Measurements from ENCODE around the gene ZNF318. TPM values are rescaled to one million over a fixed set of nuclear protein-coding genes. Genes with fewer than 3 reads are reported as not detected.

ZNF318 gene
- polyA plus RNA-seq, 1 of the 3 experiments (the other 2 are of a cell fraction), result 6.3 TPM

DNA sequence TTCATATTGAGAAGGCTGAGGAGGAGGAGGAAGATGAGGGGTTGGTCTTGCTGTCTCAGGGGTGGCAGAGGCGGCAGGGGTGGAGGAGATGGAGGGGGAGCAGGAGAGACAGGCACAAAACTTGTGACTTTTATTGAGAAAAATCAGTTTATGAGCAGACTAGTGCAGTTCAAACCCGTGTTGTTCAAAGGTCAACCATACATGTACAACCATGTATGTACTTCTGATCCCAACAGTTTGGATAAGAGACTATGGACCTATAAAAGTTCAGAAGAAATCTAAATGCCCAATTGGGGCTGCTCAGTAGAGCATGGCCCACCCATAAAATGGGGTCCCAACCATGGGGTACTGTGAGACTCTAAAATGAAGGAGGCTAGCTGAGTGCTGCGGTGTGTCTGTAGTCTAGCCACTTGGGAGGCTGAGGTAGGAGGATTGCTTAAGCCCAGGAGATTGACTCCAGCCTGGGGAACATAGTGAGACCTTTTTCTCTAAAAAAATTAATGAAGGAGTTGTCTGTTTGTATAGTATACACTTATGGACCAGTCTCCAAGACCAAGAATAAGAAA lies 79.0 kb downstream of the ZNF318 start (continued):
- TF ChIP-seq RFX5 (IDR thresholded peaks at IDR 0.05; ENCODE audit: low read length) (no peak), RCOR1 (IDR thresholded peaks at IDR 0.05; ENCODE audit: low read length) (no peak)

DNA sequence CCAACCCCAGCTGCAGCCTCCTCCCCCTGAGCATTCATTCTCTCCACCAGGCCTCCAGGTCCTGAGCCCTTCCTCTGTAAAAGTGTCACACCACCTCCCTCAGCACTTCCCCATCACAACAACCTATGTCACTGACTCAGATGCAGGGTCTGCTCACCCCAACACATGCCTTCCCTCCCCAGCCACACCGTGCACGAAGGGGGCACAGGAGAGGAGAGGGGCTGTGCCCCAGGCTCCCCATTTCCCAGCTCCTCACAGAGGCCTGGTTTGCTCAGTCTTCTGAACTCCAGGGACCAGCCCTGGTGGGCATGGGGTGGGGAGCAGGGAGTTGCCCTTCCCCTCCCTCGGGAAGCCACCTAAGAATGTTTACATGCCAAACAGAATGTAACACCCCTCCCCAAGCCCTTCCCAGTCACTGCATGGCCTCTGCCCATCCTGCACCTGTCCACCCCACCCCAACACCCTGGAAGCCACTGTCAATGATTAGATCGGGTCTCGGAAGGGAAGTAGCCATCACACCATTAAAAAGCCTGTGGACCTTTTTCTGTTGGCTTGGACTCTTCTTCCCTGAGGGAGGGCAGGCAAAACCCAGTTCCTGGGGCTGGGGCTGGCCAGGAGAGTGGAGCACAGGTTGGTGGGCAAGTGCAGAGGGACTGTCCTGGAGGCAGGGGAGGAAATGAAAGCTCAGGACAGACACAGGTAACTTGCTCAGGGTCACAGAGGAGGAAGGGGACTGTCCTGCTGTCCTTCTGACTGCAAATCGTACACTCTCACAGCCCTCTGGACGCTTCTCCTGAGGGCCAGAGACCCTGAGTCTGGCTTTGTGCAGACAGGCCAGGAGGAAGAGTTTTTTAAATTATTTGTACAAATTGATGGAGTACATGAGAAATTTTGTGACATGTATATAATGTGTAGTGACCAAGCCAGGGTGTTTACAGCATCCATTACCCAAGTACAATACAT lies 81.4 kb downstream of the ZNF318 start:
- H3K9me3 ChIP-seq, result no peaks in the 10 kb centered on the region
- no peak overlapping the region for H2AFZ ChIP-seq (ENCODE audit: low read depth)
- H3K27ac ChIP-seq (ENCODE audit: low read depth in 2 of 2, low read length in 1 of 2), result no peak overlapping the region
- no peak overlapping the region for H3K4me2 ChIP-seq
- H3K4me1 ChIP-seq (ENCODE audit: control insufficient read depth in 1 of 2, insufficient read depth in 2 of 2, low read depth in 1 of 2, low read length in 1 of 2), result no peaks in the 10 kb centered on the region
- DNase-seq, result no peak
- H3K36me3 ChIP-seq (replicated peaks in 1 of 2; ENCODE audit: control insufficient read depth in 1 of 2, insufficient read depth in 2 of 2, low read length in 1 of 2), result no peaks in the 10 kb centered on the region
- ChIA-PET POLR2A (no interaction called here), CTCF (interaction anchor here (1.1 to 2.7 kb wide), 2 partner anchors 9 to 59 kb away, joined by 3 to 8 read pairs; partner anchors contain the start of gene DNPH1)
- no peaks in the 10 kb centered on the region for H3K9me2 ChIP-seq
- H3K27me3 ChIP-seq (ENCODE audit: insufficient read depth), result no peaks in the 10 kb centered on the region
- H3F3A ChIP-seq (replicated peaks; ENCODE audit: insufficient read depth), result no peaks in the 10 kb centered on the region
- H3K9ac ChIP-seq, result no peak overlapping the region
- H3K4me3 ChIP-seq (ENCODE audit: low read depth in 2 of 2, low read length in 1 of 2), result no peak overlapping the region
- no peaks in the 10 kb centered on the region for H3K79me2 ChIP-seq (ENCODE audit: insufficient read depth)
- WGBS (ENCODE audit: low lambda C conversion rate), result 74% methylated on average over 5 of the region's 7 CpGs
- TF ChIP-seq, protein P1, sequence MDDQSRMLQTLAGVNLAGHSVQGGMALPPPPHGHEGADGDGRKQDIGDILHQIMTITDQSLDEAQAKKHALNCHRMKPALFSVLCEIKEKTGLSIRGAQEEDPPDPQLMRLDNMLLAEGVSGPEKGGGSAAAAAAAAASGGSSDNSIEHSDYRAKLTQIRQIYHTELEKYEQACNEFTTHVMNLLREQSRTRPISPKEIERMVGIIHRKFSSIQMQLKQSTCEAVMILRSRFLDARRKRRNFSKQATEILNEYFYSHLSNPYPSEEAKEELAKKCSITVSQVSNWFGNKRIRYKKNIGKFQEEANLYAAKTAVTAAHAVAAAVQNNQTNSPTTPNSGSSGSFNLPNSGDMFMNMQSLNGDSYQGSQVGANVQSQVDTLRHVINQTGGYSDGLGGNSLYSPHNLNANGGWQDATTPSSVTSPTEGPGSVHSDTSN (IDR thresholded peaks at IDR 0.05), result no peak
- TF ChIP-seq RCOR1 (IDR thresholded peaks at IDR 0.05; ENCODE audit: low read length) (no peak), POLR2AphosphoS5 (IDR thresholded peaks at IDR 0.05; ENCODE audit: low read depth, low read length) (no peak), CHD2 (IDR thresholded peaks at IDR 0.05; ENCODE audit: low read length, partially characterized antibody) (no peak), RFX5 (IDR thresholded peaks at IDR 0.05; ENCODE audit: low read length) (no peak), RAD21 (IDR thresholded peaks at IDR 0.05; ENCODE audit: low read length) (no peak), FOXJ3 (CRISPR knock-in tag; IDR thresholded peaks at IDR 0.05) (no peak), FOSL2 (IDR thresholded peaks at IDR 0.05; ENCODE audit: borderline replicate concordance, low read depth) (no peak), TCF12 (IDR thresholded peaks at IDR 0.05) (no peak), GABPA (IDR thresholded peaks at IDR 0.05; ENCODE audit: low read depth) (no peak), JUND (IDR thresholded peaks at IDR 0.05) (no peak), NFIC (IDR thresholded peaks at IDR 0.05; ENCODE audit: borderline replicate concordance) (no peak), EZH2phosphoT487 (IDR thresholded peaks at IDR 0.05; ENCODE audit: borderline replicate concordance, low read depth) (no peak), ELF1 (IDR thresholded peaks at IDR 0.05) (no peak)
- TF ChIP-seq, protein P2, sequence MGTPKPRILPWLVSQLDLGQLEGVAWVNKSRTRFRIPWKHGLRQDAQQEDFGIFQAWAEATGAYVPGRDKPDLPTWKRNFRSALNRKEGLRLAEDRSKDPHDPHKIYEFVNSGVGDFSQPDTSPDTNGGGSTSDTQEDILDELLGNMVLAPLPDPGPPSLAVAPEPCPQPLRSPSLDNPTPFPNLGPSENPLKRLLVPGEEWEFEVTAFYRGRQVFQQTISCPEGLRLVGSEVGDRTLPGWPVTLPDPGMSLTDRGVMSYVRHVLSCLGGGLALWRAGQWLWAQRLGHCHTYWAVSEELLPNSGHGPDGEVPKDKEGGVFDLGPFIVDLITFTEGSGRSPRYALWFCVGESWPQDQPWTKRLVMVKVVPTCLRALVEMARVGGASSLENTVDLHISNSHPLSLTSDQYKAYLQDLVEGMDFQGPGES (IDR thresholded peaks at IDR 0.05; ENCODE audit: low read depth, low read length), result no peak
- TF ChIP-seq, protein P3, sequence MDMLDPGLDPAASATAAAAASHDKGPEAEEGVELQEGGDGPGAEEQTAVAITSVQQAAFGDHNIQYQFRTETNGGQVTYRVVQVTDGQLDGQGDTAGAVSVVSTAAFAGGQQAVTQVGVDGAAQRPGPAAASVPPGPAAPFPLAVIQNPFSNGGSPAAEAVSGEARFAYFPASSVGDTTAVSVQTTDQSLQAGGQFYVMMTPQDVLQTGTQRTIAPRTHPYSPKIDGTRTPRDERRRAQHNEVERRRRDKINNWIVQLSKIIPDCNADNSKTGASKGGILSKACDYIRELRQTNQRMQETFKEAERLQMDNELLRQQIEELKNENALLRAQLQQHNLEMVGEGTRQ (IDR thresholded peaks at IDR 0.05; ENCODE audit: borderline replicate concordance, low read depth, low read length), result no peak
- TF ChIP-seq, protein P4, sequence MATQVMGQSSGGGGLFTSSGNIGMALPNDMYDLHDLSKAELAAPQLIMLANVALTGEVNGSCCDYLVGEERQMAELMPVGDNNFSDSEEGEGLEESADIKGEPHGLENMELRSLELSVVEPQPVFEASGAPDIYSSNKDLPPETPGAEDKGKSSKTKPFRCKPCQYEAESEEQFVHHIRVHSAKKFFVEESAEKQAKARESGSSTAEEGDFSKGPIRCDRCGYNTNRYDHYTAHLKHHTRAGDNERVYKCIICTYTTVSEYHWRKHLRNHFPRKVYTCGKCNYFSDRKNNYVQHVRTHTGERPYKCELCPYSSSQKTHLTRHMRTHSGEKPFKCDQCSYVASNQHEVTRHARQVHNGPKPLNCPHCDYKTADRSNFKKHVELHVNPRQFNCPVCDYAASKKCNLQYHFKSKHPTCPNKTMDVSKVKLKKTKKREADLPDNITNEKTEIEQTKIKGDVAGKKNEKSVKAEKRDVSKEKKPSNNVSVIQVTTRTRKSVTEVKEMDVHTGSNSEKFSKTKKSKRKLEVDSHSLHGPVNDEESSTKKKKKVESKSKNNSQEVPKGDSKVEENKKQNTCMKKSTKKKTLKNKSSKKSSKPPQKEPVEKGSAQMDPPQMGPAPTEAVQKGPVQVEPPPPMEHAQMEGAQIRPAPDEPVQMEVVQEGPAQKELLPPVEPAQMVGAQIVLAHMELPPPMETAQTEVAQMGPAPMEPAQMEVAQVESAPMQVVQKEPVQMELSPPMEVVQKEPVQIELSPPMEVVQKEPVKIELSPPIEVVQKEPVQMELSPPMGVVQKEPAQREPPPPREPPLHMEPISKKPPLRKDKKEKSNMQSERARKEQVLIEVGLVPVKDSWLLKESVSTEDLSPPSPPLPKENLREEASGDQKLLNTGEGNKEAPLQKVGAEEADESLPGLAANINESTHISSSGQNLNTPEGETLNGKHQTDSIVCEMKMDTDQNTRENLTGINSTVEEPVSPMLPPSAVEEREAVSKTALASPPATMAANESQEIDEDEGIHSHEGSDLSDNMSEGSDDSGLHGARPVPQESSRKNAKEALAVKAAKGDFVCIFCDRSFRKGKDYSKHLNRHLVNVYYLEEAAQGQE (IDR thresholded peaks at IDR 0.05; ENCODE audit: low read depth, low read length), result no peak
- no peaks in the 10 kb centered on the region for H4K20me1 ChIP-seq (ENCODE audit: insufficient read depth)

Measured in SK-N-SH (cell line).